IMR-90 (cell line): ENCODE results near the gene PCSK6. TPM values are rescaled to one million over a fixed set of nuclear protein-coding genes. Genes with fewer than 3 reads are reported as not detected.
"Not testable (repeated sequence)": the region's sequence is repeated elsewhere in the genome, so short reads cannot be mapped to it uniquely, and the experiment has no call there.

ENCODE experiments used
- ATAC-seq: fragments of 200-7000 bp; cut with Tn5 transposase; 2 replicates; pipeline ENCODE4 v1.9.1; 2020; ENCODE audit warnings: low read depth, mild to moderate bottlenecking, moderate library complexity
- BruUV-seq: library from RNA; stranded (reverse); fragments of 400-500 nt; replicated peaks from 2 replicates; lab custom pipeline; 2021; lab: Mats Ljungman, UMichigan
- CTCF ChIA-PET: fragments of 300-600 bp; formaldehyde crosslinking; extraction: SDS; loops from one replicate; lab custom pipeline; 2021; ENCODE audit warnings: antibody characterized with exemption; lab: Yijun Ruan, JAX
- POLR2A ChIA-PET: fragments of 300-600 bp; sonication (Branson Sonifier 250); formaldehyde crosslinking; loops from one replicate; lab custom pipeline; 2022; ENCODE audit warnings: antibody characterized with exemption; ENCODE audit not compliant: unreplicated experiment; lab: Charles Lee
- DNase-seq: peaks from one replicate; pipeline ENCODE4 v3.0.0; 2013
- H2AFZ ChIP-seq: replicated peaks from 2 replicates; pipeline ENCODE3; 2013; ENCODE audit warnings: low read length, mild to moderate bottlenecking; ENCODE audit not compliant: poor library complexity
- H2AK5ac ChIP-seq: 2 replicates; pipeline ENCODE4 v1.6.1; 2013; ENCODE audit warnings: low read depth, low read length, inconsistent platforms
- H2AK9ac ChIP-seq: replicated peaks from 2 replicates; pipeline ENCODE3; 2013; ENCODE audit warnings: mild to moderate bottlenecking, low read depth, low read length, moderate library complexity; ENCODE audit not compliant: poor library complexity
- H2BK120ac ChIP-seq: 2 replicates; pipeline ENCODE4 v1.6.1; 2013; ENCODE audit warnings: low read depth, low read length, inconsistent platforms
- H2BK15ac ChIP-seq: 3 replicates; pipeline ENCODE4 v1.6.1; 2013; ENCODE audit warnings: low read depth, low read length, inconsistent platforms
- H2BK20ac ChIP-seq: 2 replicates; pipeline ENCODE4 v1.6.1; 2013; ENCODE audit warnings: low read depth, mild to moderate bottlenecking, inconsistent platforms, low read length, moderate library complexity
- H2BK5ac ChIP-seq: 2 replicates; pipeline ENCODE4 v1.6.1; 2013; ENCODE audit warnings: mild to moderate bottlenecking, low read depth, low read length, inconsistent platforms; ENCODE audit not compliant: poor library complexity, severe bottlenecking
- H3K14ac ChIP-seq: replicated peaks from 2 replicates; pipeline ENCODE4 v1.6.1; 2013; ENCODE audit warnings: low read depth, low read length, inconsistent platforms
- H3K18ac ChIP-seq: 2 replicates; pipeline ENCODE4 v1.6.1; 2013; ENCODE audit warnings: low read depth, low read length, control low read depth
- H3K23ac ChIP-seq: 2 replicates; pipeline ENCODE4 v1.6.1; 2013; ENCODE audit warnings: low read depth, low read length, inconsistent platforms
- H3K27ac ChIP-seq: 2 replicates; pipeline ENCODE4 v1.5.1; 2013; ENCODE audit warnings: mild to moderate bottlenecking, control low read depth, low read length; ENCODE audit not compliant: insufficient read depth
- H3K27me3 ChIP-seq: 2 replicates; pipeline ENCODE4 v1.6.1; 2013; ENCODE audit warnings: low read length; ENCODE audit not compliant: control insufficient read depth, insufficient read depth
- H3K36me3 ChIP-seq: 2 replicates; pipeline ENCODE4 v1.6.1; 2013; ENCODE audit warnings: low read length, mixed read lengths; ENCODE audit not compliant: control insufficient read depth, insufficient read depth
- H3K4ac ChIP-seq: 2 replicates; pipeline ENCODE4 v1.6.1; 2013; ENCODE audit warnings: low read depth, low read length, inconsistent platforms
- H3K4me1 ChIP-seq: 2 replicates; pipeline ENCODE4 v1.6.1; 2013; ENCODE audit warnings: low read length, mixed read lengths; ENCODE audit not compliant: control insufficient read depth, insufficient read depth
- H3K4me2 ChIP-seq: 2 replicates; pipeline ENCODE4 v1.6.1; 2013; ENCODE audit warnings: low read depth, mild to moderate bottlenecking, control low read depth, low read length, moderate library complexity
- H3K4me3 ChIP-seq: 2 replicates; pipeline ENCODE4 v1.5.1; 2013; ENCODE audit warnings: low read depth, mild to moderate bottlenecking, control low read depth, low read length, moderate library complexity; ENCODE audit not compliant: insufficient read depth
- H3K56ac ChIP-seq: 2 replicates; pipeline ENCODE4 v1.6.1; 2013; ENCODE audit warnings: low read length, inconsistent platforms; ENCODE audit not compliant: insufficient read depth; ENCODE audit errors: extremely low read depth
- H3K79me1 ChIP-seq, 2 experiments: 2 replicates each; pipeline ENCODE4 v1.6.1; 2013; ENCODE audit warnings: low read length in 2 of 2, inconsistent platforms in 1 of 2, low read depth in 1 of 2
- H3K9ac ChIP-seq: 2 replicates; pipeline ENCODE4 v1.6.1; 2013; ENCODE audit warnings: low read depth, low read length, control low read depth
- H3K9me1 ChIP-seq: 2 replicates; pipeline ENCODE4 v1.6.1; 2013; ENCODE audit warnings: low read length, inconsistent platforms; ENCODE audit not compliant: insufficient read depth
- H3K9me3 ChIP-seq: 2 replicates; pipeline ENCODE4 v1.6.1; 2013; ENCODE audit warnings: low read length; ENCODE audit not compliant: control insufficient read depth, insufficient read depth
- H4K20me1 ChIP-seq: 2 replicates; pipeline ENCODE4 v1.6.1; 2013; ENCODE audit warnings: low read length, inconsistent platforms; ENCODE audit not compliant: insufficient read depth
- H4K5ac ChIP-seq: 2 replicates; pipeline ENCODE4 v1.6.1; 2013; ENCODE audit warnings: mild to moderate bottlenecking, low read depth, low read length, control low read depth
- H4K8ac ChIP-seq, 2 experiments: 2 replicates each; pipeline ENCODE4 v1.6.1; 2013; ENCODE audit warnings: low read depth in 2 of 2, low read length in 2 of 2, control low read depth in 1 of 2, inconsistent platforms in 1 of 2
- H4K91ac ChIP-seq: 2 replicates; pipeline ENCODE4 v1.6.1; 2013; ENCODE audit warnings: low read depth, low read length, inconsistent platforms; ENCODE audit not compliant: insufficient read depth
- CEBPB ChIP-seq: IDR thresholded peaks from 2 replicates; pipeline ENCODE4 v1.6.1; 2012; ENCODE audit warnings: low read depth, low read length, improper control_type of control experiment
- CHD1 ChIP-seq: IDR thresholded peaks from 2 replicates; pipeline ENCODE4 v1.6.1; 2012; ENCODE audit warnings: low read depth, low read length, improper control_type of control experiment
- MAZ ChIP-seq: IDR thresholded peaks from 2 replicates; pipeline ENCODE4 v1.6.1; 2012; ENCODE audit warnings: low read depth, mild to moderate bottlenecking, low read length, improper control_type of control experiment, moderate library complexity, borderline replicate concordance
- NFE2L2 ChIP-seq: fragments of 150-350 bp; IDR thresholded peaks from 2 replicates; pipeline ENCODE4 v1.6.1; 2016; ENCODE audit warnings: low read depth, mild to moderate bottlenecking, low read length
- RCOR1 ChIP-seq: IDR thresholded peaks from 2 replicates; pipeline ENCODE4 v1.6.1; 2012; ENCODE audit warnings: mild to moderate bottlenecking, low read length, improper control_type of control experiment; ENCODE audit not compliant: insufficient replicate concordance
- WGBS, 2 experiments: methylation state at CpG; one replicate each; pipeline versions ENCODE4 v1.1.5 to v1.1.7; 2013; ENCODE audit warnings: missing lambda C conversion rate in 2 of 2; ENCODE audit not compliant: insufficient read length in 1 of 2; ENCODE audit errors: extremely low coverage in 2 of 2; 5-methylcytosine and 5-hydroxymethylcytosine counted together
- dilution Hi-C: fragments of 300-500 bp; cut with HindIII; formaldehyde crosslinking; loops from one replicate; pipeline ENCODE4 v1.14.3; 2018; ENCODE audit warnings: low sequenced_read_pairs; ENCODE audit not compliant: unreplicated experiment
- in situ Hi-C: fragments of 300-500 bp; cut with MboI; formaldehyde crosslinking; loops from 3 replicates; pipeline ENCODE4 v1.14.3; 2019; ENCODE audit warnings: low sequenced_read_pairs, inconsistent platforms, mixed read lengths
- intact Hi-C: fragments of 100-400 bp; cut with micrococcal nuclease; formaldehyde crosslinking; loops from 2 replicates; pipeline ENCODE4 v1.10.0; 2022
- polyA plus RNA-seq, 3 experiments: library from polyadenylated mRNA; depleted of rRNA; stranded (reverse); fragments of >200 nt; gene quantifications; 2 replicates each; pipeline ENCODE4 v1.2.3, GENCODE V29; 2012; ENCODE audit warnings: low replicate concordance in 1 of 3
- total RNA-seq: library from RNA; depleted of rRNA; stranded (reverse); fragments of >200 nt; gene quantifications from 2 replicates; pipeline ENCODE4 v1.2.3, GENCODE V29; 2012

Gene PCSK6
- total and polyA plus RNA-seq, 2 of the 4 experiments (the other 2 are of a cell fraction), result not detected

DNA sequence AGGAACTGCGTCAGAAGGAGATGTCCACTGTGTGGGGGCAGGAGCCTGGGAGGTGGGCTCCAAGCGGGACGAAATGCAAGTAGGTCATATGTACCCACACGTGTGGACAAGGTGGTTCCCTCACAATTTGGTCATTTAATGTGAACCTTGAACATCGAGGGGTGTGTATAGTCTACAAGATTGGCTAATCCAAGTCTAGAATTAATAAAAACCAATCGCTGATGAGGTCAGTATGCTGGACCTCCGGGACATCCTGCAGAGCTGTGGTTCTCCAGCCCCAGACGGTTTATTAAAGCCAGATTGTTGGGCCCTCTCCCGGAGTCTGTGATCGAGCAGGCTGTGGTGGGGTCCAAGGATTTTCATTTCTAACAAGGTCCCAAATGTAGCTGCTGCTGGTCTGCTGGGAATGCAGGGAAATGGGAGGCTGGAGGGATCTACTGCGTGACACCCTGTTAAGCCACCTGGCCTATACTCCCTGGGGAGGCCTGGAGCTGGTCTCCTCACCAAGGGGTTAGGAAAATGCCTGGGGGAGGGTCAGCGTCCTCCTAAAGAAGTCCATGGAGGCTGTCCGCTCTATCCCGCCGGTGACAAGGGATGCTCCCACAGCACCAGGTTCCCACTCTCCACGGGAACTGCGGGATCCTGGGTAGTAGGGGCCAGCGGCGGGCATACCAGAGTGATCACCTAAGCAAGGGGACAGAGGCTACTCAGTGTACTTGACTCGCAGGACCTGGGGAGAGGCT, 25.1 kb downstream of the PCSK6 start:
- WGBS, 2 experiments, result 71% methylated on average over 4 of the region's 20 CpGs; no CpG with 5 or more reads in 1 of the 2 experiments
- ChIA-PET CTCF (no interaction called here), POLR2A (no interaction called here)

DNA sequence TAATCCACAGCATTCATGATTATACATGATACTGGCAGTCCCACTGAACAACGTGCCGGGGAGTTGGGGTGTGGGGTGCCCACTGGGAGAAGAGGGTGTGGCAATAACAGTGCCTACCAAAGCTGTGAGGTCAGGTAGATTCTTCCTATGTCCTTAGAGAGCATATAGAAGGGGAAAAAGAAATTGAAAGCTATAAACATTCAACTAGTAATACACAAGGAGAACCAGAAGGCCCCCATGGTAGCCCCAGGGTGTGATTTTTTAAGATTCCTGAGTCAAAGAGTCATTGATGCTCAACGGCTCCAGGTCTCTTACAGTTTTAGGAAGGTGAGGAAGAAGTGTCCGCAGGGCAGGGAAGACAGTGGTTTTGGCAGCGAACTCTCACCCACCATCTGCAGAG, 25.8 kb downstream of the PCSK6 start:
- POLR2A ChIA-PET, ATAC-seq, H3K4me1 ChIP-seq, H2BK5ac ChIP-seq, H3K14ac ChIP-seq, H4K91ac ChIP-seq, H4K20me1 ChIP-seq, H3K36me3 ChIP-seq, H3K18ac ChIP-seq, H3K9me3 ChIP-seq, H4K5ac ChIP-seq, H4K8ac ChIP-seq, H3K9ac ChIP-seq, H3K9me1 ChIP-seq, H3K4ac ChIP-seq, H2AK9ac ChIP-seq, in situ Hi-C loops, H3K4me2 ChIP-seq, CTCF ChIA-PET, H2BK20ac ChIP-seq, BruUV-seq, H2BK15ac ChIP-seq, H2AFZ ChIP-seq, H2AK5ac ChIP-seq, intact Hi-C loops, H3K27me3 ChIP-seq, dilution Hi-C loops, H3K79me1 ChIP-seq, DNase-seq, H3K4me3 ChIP-seq, H3K27ac ChIP-seq, H2BK120ac ChIP-seq, H3K56ac ChIP-seq, H3K23ac ChIP-seq: not testable (repeated sequence)
- WGBS, 2 experiments, result no CpG with 5 or more reads among the region's 5 CpGs

More for the DNA sequence above, 25.1 kb downstream of the PCSK6 start:
- H4K5ac ChIP-seq, result no peak overlapping the region
- H3K9me1 ChIP-seq, result no peaks in the 10 kb centered on the region
- BruUV-seq, result no TSS peak
- H3K14ac ChIP-seq, result no peak overlapping the region
- no peak overlapping the region for H3K27ac ChIP-seq
- H3K27me3 ChIP-seq, result peaks cover 7% of the 10 kb centered on the region
- TF ChIP-seq MAZ (no peak), RCOR1 (no peak), CEBPB (no peak), NFE2L2 (no peak), CHD1 (no peak)
- no peak for ATAC-seq
- H3K23ac ChIP-seq, result no peak overlapping the region
- dilution Hi-C loops, result no loop called here
- H3K4me2 ChIP-seq, result no peak overlapping the region
- no peak overlapping the region for H2AK5ac ChIP-seq
- H3K36me3 ChIP-seq, result no peaks in the 10 kb centered on the region
- no peak overlapping the region for H3K9ac ChIP-seq
- H4K91ac ChIP-seq, result no peak overlapping the region
- no peak overlapping the region for H3K4ac ChIP-seq
- H3K9me3 ChIP-seq, result no peaks in the 10 kb centered on the region; the same call in 1 of the 2 replicates
- H2BK120ac ChIP-seq, result no peak overlapping the region
- DNase-seq, result no peak
- H2AFZ ChIP-seq, result no peak overlapping the region
- H3K79me1 ChIP-seq, result no peaks in the 10 kb centered on the region
- no peaks in the 10 kb centered on the region for H3K4me1 ChIP-seq
- no peak overlapping the region for H2BK5ac ChIP-seq
- no peak overlapping the region for H2BK20ac ChIP-seq
- H2BK15ac ChIP-seq, result no peak overlapping the region
- no peak overlapping the region for H3K56ac ChIP-seq
- H4K20me1 ChIP-seq, result no peaks in the 10 kb centered on the region; the same call in 1 of the 2 replicates
- in situ Hi-C loops, result no loop called here
- H4K8ac ChIP-seq, result no peak overlapping the region
- no peak overlapping the region for H3K4me3 ChIP-seq
- no peak overlapping the region for H2AK9ac ChIP-seq
- no peak overlapping the region for H3K18ac ChIP-seq
- intact Hi-C loops, result no loop called here
